Peyer's patch (tissue), 4 donors: ENCODE measurements around the gene UBE2S. TPM values are rescaled to one million over a fixed set of nuclear protein-coding genes. Genes with fewer than 3 reads are reported as not detected.
"Not testable (repeated sequence)": the region's sequence is repeated elsewhere in the genome, so short reads cannot be mapped to it uniquely, and the experiment has no call there.

Source experiments
- DNase-seq, 3 donors: peaks; one replicate each; pipeline ENCODE4 v3.0.0-alpha.2; 2017 to 2019
- H3K27ac ChIP-seq, 4 donors: fragments of 200-600 bp; sonication (generic); one replicate each; pipeline ENCODE4 v1.5.1; 2016 to 2019
- H3K27me3 ChIP-seq, 2 donors: fragments of 200-600 bp; sonication (generic); one replicate each; pipeline ENCODE4 v1.5.1; 2019
- H3K36me3 ChIP-seq, 3 donors: fragments of 200-600 bp; sonication (generic); one replicate each; pipeline ENCODE4 v1.5.1; 2016 to 2019
- H3K4me1 ChIP-seq, 4 donors: fragments of 200-600 bp; sonication (generic); one replicate each; pipeline ENCODE4 v1.5.1; 2016 to 2019
- H3K4me3 ChIP-seq, 4 donors: fragments of 200-600 bp; sonication (generic); 1 replicate in 3 of 4; 2 replicates in 1 of 4; pipeline ENCODE4 v1.5.1; 2016 to 2019; ENCODE audit warnings: mild to moderate bottlenecking in 1 of 4
- H3K9me3 ChIP-seq, 4 donors: fragments of 200-600 bp; sonication (generic); one replicate each; pipeline ENCODE4 v1.5.1; 2016 to 2019; ENCODE audit warnings: mild to moderate bottlenecking in 1 of 4
- CTCF ChIP-seq, 6 experiments: fragments of 450-650 bp in 4 of 6; fragments of 200-600 bp in 2 of 6; sonication (generic) in 1 of 6; IDR thresholded peaks; one replicate each; pipeline ENCODE4 v1.5.1; 2017 to 2019; ENCODE audit warnings: antibody characterized with exemption in 6 of 6, mild to moderate bottlenecking in 3 of 6, moderate library complexity in 1 of 6
- POLR2A ChIP-seq, 2 donors: fragments of 450-650 bp; IDR thresholded peaks; one replicate each; pipeline ENCODE4 v1.5.1; 2017; ENCODE audit warnings: antibody characterized with exemption in 2 of 2, mild to moderate bottlenecking in 2 of 2, moderate library complexity in 2 of 2
- total RNA-seq, 4 donors: library from RNA; depleted of rRNA; stranded (reverse); fragments of >200 nt; gene quantifications; one replicate each; pipeline ENCODE4 v1.1.0, GENCODE V29; 2016

The UBE2S gene
- 1 to 10 TPM; 5.2 to 9.1 (median 7.6) TPM for total RNA-seq

- DNase-seq = not testable (repeated sequence)
- TF ChIP-seq POLR2A (IDR thresholded peaks at IDR 0.05) (peak in 1 of 2 donors; percentile 93), CTCF (IDR thresholded peaks at IDR 0.05) (peak in 2 of 6 experiments; percentile 3 to 7)
Observed at GRCh38 chr19:55407550-55407799, at the start of gene UBE2S. Gene UBE2S (minus strand): TSS chr19:55407788. CDS start chr19:55407589, 199 bp downstream.

GRCh38 chr19:55456347-55456746, 48.8 kb upstream of the UBE2S start:
- H3K27me3 ChIP-seq = peaks cover 0 to 14% of the 10 kb centered on the region in 2 donors
- TF ChIP-seq POLR2A (IDR thresholded peaks at IDR 0.05) (no peak), CTCF (IDR thresholded peaks at IDR 0.05) (no peak)

More at GRCh38 chr19:55407550-55407799, at the start of gene UBE2S:
- H3K4me3 ChIP-seq = peak within 1 kb of the TSS; percentile 81 to 93 (median 90)
- H3K36me3 ChIP-seq = peaks cover 0 to 32% (median 0%) of the 10 kb centered on the region in 3 donors
- peaks cover 6 to 18% (median 9%) of the 10 kb centered on the region in 4 donors for H3K4me1 ChIP-seq
- peak within 1 kb of the TSS; percentile 90 to 96 (median 95) for H3K27ac ChIP-seq
- not testable (repeated sequence) for H3K27me3 ChIP-seq, H3K9me3 ChIP-seq

GRCh38 chr19:55455576-55456235, 48.1 kb upstream of the UBE2S start:
- peaks cover 0 to 20% of the 10 kb centered on the region in 2 donors for H3K27me3 ChIP-seq
- H3K9me3 ChIP-seq = no peaks in the 10 kb centered on the region
- TF ChIP-seq CTCF (IDR thresholded peaks at IDR 0.05) (no peak), POLR2A (IDR thresholded peaks at IDR 0.05) (no peak)
- DNase-seq = no peak
- H3K4me1 ChIP-seq = peaks cover 0 to 37% (median 9%) of the 10 kb centered on the region in 4 donors
- no peak overlapping the region for H3K4me3 ChIP-seq
- peaks cover 0 to 17% (median 0%) of the 10 kb centered on the region in 3 donors for H3K36me3 ChIP-seq
- H3K27ac ChIP-seq = no peak overlapping the region

More at GRCh38 chr19:55456347-55456746, 48.8 kb upstream of the UBE2S start:
- H3K27ac ChIP-seq = no peak overlapping the region
- no peaks in the 10 kb centered on the region for H3K9me3 ChIP-seq
- H3K4me3 ChIP-seq = no peak overlapping the region
- peaks cover 0 to 38% (median 7%) of the 10 kb centered on the region in 4 donors for H3K4me1 ChIP-seq
- DNase-seq = no peak
- H3K36me3 ChIP-seq = peaks cover 0 to 17% (median 0%) of the 10 kb centered on the region in 3 donors

- no peak overlapping the region for H3K4me3 ChIP-seq
- DNase-seq = no peak
Observed at GRCh38 chr19:55454787-55455243, 47.2 kb upstream of the UBE2S start.

GRCh38 chr19:55453511-55454260, 46.1 kb upstream of the UBE2S start:
- peaks cover 0 to 26% of the 10 kb centered on the region in 2 donors for H3K27me3 ChIP-seq
- H3K36me3 ChIP-seq = peaks cover 0 to 17% (median 0%) of the 10 kb centered on the region in 3 donors
- DNase-seq = no peak
- TF ChIP-seq POLR2A (IDR thresholded peaks at IDR 0.05) (no peak), CTCF (IDR thresholded peaks at IDR 0.05) (no peak)
- peaks cover 0 to 24% (median 9%) of the 10 kb centered on the region in 4 donors for H3K4me1 ChIP-seq
- no peak overlapping the region for H3K27ac ChIP-seq
- H3K4me3 ChIP-seq = no peak overlapping the region
- H3K9me3 ChIP-seq = no peaks in the 10 kb centered on the region

More at GRCh38 chr19:55454787-55455243, 47.2 kb upstream of the UBE2S start:
- peaks cover 0 to 21% of the 10 kb centered on the region in 2 donors for H3K27me3 ChIP-seq
- peaks cover 0 to 31% (median 9%) of the 10 kb centered on the region in 4 donors for H3K4me1 ChIP-seq
- H3K9me3 ChIP-seq = no peaks in the 10 kb centered on the region
- H3K27ac ChIP-seq = no peak overlapping the region
- H3K36me3 ChIP-seq = peaks cover 0 to 17% (median 0%) of the 10 kb centered on the region in 3 donors
- TF ChIP-seq POLR2A (IDR thresholded peaks at IDR 0.05) = no peak
- peak in 4 of 6 experiments; percentile 42 to 53 (median 50) for TF ChIP-seq CTCF (IDR thresholded peaks at IDR 0.05)
